ENCODE results near the gene RBM23. TPM values are rescaled to one million over a fixed set of nuclear protein-coding genes. Genes with fewer than 3 reads are reported as not detected.

The RBM23 gene
- total RNA-seq, 4 donors from 2014 or later: 48.7 to 127 (median 85.9) TPM

DNA sequence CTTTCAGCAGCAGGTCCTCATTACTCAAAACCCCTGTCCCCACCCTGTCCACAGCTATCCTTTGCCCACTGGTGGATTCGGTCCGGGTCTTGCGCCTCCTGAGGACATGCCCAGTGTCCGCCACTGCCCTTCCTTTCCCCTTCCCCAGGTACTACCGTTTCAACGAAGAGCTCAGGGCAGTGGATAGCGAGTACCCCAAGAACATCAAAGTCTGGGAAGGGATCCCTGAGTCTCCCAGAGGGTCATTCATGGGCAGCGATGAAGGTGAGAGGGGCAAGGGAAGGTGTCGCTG, 73.9 kb downstream of the RBM23 start:
- no peak for TF ChIP-seq CTCF (IDR thresholded peaks at IDR 0.05)
- no peak for ATAC-seq (ENCODE audit: low FRiP score)
- no peak for DNase-seq (ENCODE audit: low spot score)

- DNase-seq (ENCODE audit: low spot score): no peak
Observed at GRCh38 chr14:22844221-22845102, 74.5 kb downstream of the RBM23 start.

More at GRCh38 chr14:22844221-22845102, 74.5 kb downstream of the RBM23 start:
- no peak for ATAC-seq (ENCODE audit: low FRiP score)
- TF ChIP-seq CTCF (IDR thresholded peaks at IDR 0.05): no peak

Small RNAs within 50 kb of the gene (small RNA-seq; reads per million reads assigned to genes)
- not detected for gene RF00019

Other genes starting within 250 kb of the RBM23 start
- gene OXA1L, start 152.5 kb downstream of the RBM23 start, total RNA-seq: 100 to 1,000 TPM in 1 of 4 donors, 10 to 100 TPM in 3; 73.3 to 100 (median 98.6) TPM
- gene SLC7A7, start 103.7 kb downstream of the RBM23 start, total RNA-seq: 10 to 100 TPM; 52.0 to 72.3 (median 64.0) TPM
- gene MRPL52, start 89.3 kb downstream of the RBM23 start, total RNA-seq: 10 to 100 TPM; 15.9 to 55.1 (median 37.7) TPM
- gene MMP14, start 82.6 kb downstream of the RBM23 start, total RNA-seq: 100 to 1,000 TPM; 108 to 208 (median 166) TPM
- gene LRP10, start 47.4 kb downstream of the RBM23 start, total RNA-seq: 100 to 1,000 TPM in 2 of 4 donors, 10 to 100 TPM in 2; 73.5 to 125 (median 96.6) TPM
- gene REM2, start 35.9 kb downstream of the RBM23 start, total RNA-seq: 1 to 10 TPM in 2 of 4 donors, under 1 TPM in 2; 0.24 to 3.3 (median 1.0) TPM
- gene PRMT5, start 10.2 kb upstream of the RBM23 start, total RNA-seq: 10 to 100 TPM; 38.8 to 54.9 (median 49.6) TPM
- gene HAUS4, start 37.9 kb upstream of the RBM23 start, total RNA-seq: 10 to 100 TPM; 27.0 to 84.8 (median 32.0) TPM
- gene AJUBA, start 63.4 kb upstream of the RBM23 start, total RNA-seq: 10 to 100 TPM in 2 of 4 donors, 1 to 10 TPM in 2; 4.0 to 13.4 (median 9.9) TPM
- gene C14orf93, start 91.0 kb upstream of the RBM23 start, total RNA-seq: 10 to 100 TPM in 1 of 4 donors, 1 to 10 TPM in 3; 6.0 to 12.2 (median 8.4) TPM
- gene PSMB5, start 115.8 kb upstream of the RBM23 start, total RNA-seq: 100 to 1,000 TPM; 126 to 150 (median 129) TPM
- not detected for gene PSMB11, start 123.1 kb upstream of the RBM23 start, total RNA-seq
- gene CDH24, start 138.4 kb upstream of the RBM23 start, total RNA-seq: 1 to 10 TPM; 1.6 to 4.9 (median 1.8) TPM
- gene ACIN1, start 176.0 kb upstream of the RBM23 start, total RNA-seq: 100 to 1,000 TPM in 3 of 4 donors, 10 to 100 TPM in 1; 85.6 to 143 (median 120) TPM
- gene C14orf119, start 176.4 kb upstream of the RBM23 start, total RNA-seq: 10 to 100 TPM; 39.2 to 46.7 (median 43.6) TPM
- gene CIROP, start 185.8 kb upstream of the RBM23 start, total RNA-seq: under 1 TPM in 1 of 4 donors, not detected in 3; 0.25 TPM
- gene CEBPE, start 200.1 kb upstream of the RBM23 start, total RNA-seq: 1 to 10 TPM in 1 of 4 donors, under 1 TPM in 2, not detected in 1; 0.36 to 2.7 (median 0.37) TPM